Gastroesophageal sphincter (tissue), 4 donors: ENCODE data around the gene UNCX. TPM values are rescaled to one million over a fixed set of nuclear protein-coding genes. Genes with fewer than 3 reads are reported as not detected.

Experiments
- ATAC-seq: fragments of 150-250 bp; one replicate; pipeline ENCODE4 v1.9.1; 2016; ENCODE audit warnings: mild to moderate bottlenecking, moderate library complexity
- H3K27ac ChIP-seq, 4 donors: fragments of 200-600 bp; sonication (generic) in 3 of 4; 1 replicate in 3 of 4; 2 replicates in 1 of 4; pipeline ENCODE4 v1.5.1; 2016 to 2019
- H3K27me3 ChIP-seq: fragments of 200-600 bp; sonication (generic); one replicate; pipeline ENCODE4 v1.5.1; 2019
- H3K36me3 ChIP-seq, 2 donors: fragments of 200-600 bp; sonication (generic); one replicate each; pipeline ENCODE4 v1.5.1; 2019; ENCODE audit warnings: control low read depth in 1 of 2
- H3K4me1 ChIP-seq, 3 donors: fragments of 200-600 bp; sonication (generic); 1 replicate in 2 of 3; 2 replicates in 1 of 3; pipeline ENCODE4 v1.5.1; 2016 to 2019; ENCODE audit warnings: control low read depth in 2 of 3
- H3K4me3 ChIP-seq, 2 donors: fragments of 200-600 bp; sonication (generic); one replicate each; pipeline ENCODE4 v1.5.1; 2019; ENCODE audit warnings: mild to moderate bottlenecking in 1 of 2, moderate library complexity in 1 of 2
- H3K9me3 ChIP-seq, 3 donors: fragments of 200-600 bp; sonication (generic); one replicate each; pipeline ENCODE4 v1.5.1; 2017 to 2019; ENCODE audit warnings: control low read depth in 2 of 3
- CTCF ChIP-seq, 4 experiments: fragments of 200-600 bp in 2 of 4; fragments of 450-650 bp in 2 of 4; sonication (generic) in 1 of 4; IDR thresholded peaks; one replicate each; pipeline ENCODE4 v1.5.1; 2017 to 2019; ENCODE audit warnings: antibody characterized with exemption in 4 of 4, mild to moderate bottlenecking in 2 of 4, moderate library complexity in 2 of 4
- EP300 ChIP-seq: sonication (generic); formaldehyde crosslinking; IDR thresholded peaks from one replicate; pipeline ENCODE4 v1.6.1; 2017; ENCODE audit warnings: antibody characterized with exemption, mild to moderate bottlenecking
- POLR2A ChIP-seq, 2 donors: fragments of 450-650 bp; IDR thresholded peaks; one replicate each; pipeline ENCODE4 v1.6.1; 2017; ENCODE audit warnings: antibody characterized with exemption in 2 of 2, mild to moderate bottlenecking in 2 of 2, moderate library complexity in 1 of 2
- POLR2AphosphoS5 ChIP-seq: sonication (generic); formaldehyde crosslinking; IDR thresholded peaks from one replicate; pipeline ENCODE4 v1.6.1; 2017; ENCODE audit warnings: antibody characterized with exemption
- WGBS, 2 donors: methylation state at CpG; one replicate each; pipeline ENCODE4 v1.1.5; 2018; ENCODE audit warnings: low coverage in 1 of 2; 5-methylcytosine and 5-hydroxymethylcytosine counted together
- total RNA-seq, 4 donors: library from RNA; depleted of rRNA; stranded (reverse); fragments of >200 nt; gene quantifications; one replicate each; pipeline ENCODE4 v1.1.0, GENCODE V29; 2016

Gene UNCX
- total RNA-seq, 4 donors from 2014 or later: not detected

GRCh38 chr7:1255817-1256340, 23.2 kb downstream of the UNCX start:
- Histone ChIP-seq H3K27ac (no peak overlapping the region), H3K4me1 (no peaks in the 10 kb centered on the region), H3K27me3 (peaks cover 97% of the 10 kb centered on the region), H3K36me3 (no peaks in the 10 kb centered on the region), H3K9me3 (no peaks in the 10 kb centered on the region), H3K4me3 (no peak overlapping the region)
- 50 to 77% methylated on average over 1 to 12 of the region's 26 CpGs for WGBS, 2 donors
- TF ChIP-seq POLR2A (IDR thresholded peaks at IDR 0.05) (no peak), EP300 (no peak), POLR2AphosphoS5 (no peak), CTCF (IDR thresholded peaks at IDR 0.05) (no peak)
- ATAC-seq: no peak

- H3K4me3 ChIP-seq: no peak overlapping the region
- H3K4me1 ChIP-seq: no peaks in the 10 kb centered on the region
- TF ChIP-seq CTCF (IDR thresholded peaks at IDR 0.05): no peak
- no peak for TF ChIP-seq POLR2A (IDR thresholded peaks at IDR 0.05)
- TF ChIP-seq EP300: no peak
- TF ChIP-seq POLR2AphosphoS5: no peak
- no peaks in the 10 kb centered on the region for H3K9me3 ChIP-seq
- no peak for ATAC-seq
- no peaks in the 10 kb centered on the region for H3K36me3 ChIP-seq
- H3K27me3 ChIP-seq: peaks cover 97% of the 10 kb centered on the region
- WGBS, 2 donors: no CpG with 5 or more reads among the region's 11 CpGs
- H3K27ac ChIP-seq: no peak overlapping the region
Measured at GRCh38 chr7:1256621-1257020, 23.9 kb downstream of the UNCX start.

GRCh38 chr7:1257221-1257620, 24.5 kb downstream of the UNCX start:
- no peaks in the 10 kb centered on the region for H3K4me1 ChIP-seq
- no peak for ATAC-seq
- no peak overlapping the region for H3K4me3 ChIP-seq
- no peak overlapping the region for H3K27ac ChIP-seq
- peaks cover 96% of the 10 kb centered on the region for H3K27me3 ChIP-seq
- 21 to 64% methylated on average over 2 to 3 of the region's 12 CpGs for WGBS, 2 donors
- H3K36me3 ChIP-seq: no peaks in the 10 kb centered on the region
- H3K9me3 ChIP-seq: no peaks in the 10 kb centered on the region
- TF ChIP-seq POLR2A (IDR thresholded peaks at IDR 0.05) (no peak), POLR2AphosphoS5 (no peak), EP300 (no peak), CTCF (IDR thresholded peaks at IDR 0.05) (no peak)

- Histone ChIP-seq H3K4me3 (no peak overlapping the region), H3K4me1 (no peaks in the 10 kb centered on the region), H3K9me3 (no peaks in the 10 kb centered on the region), H3K27ac (no peak overlapping the region), H3K27me3 (peaks cover 96% of the 10 kb centered on the region), H3K36me3 (no peaks in the 10 kb centered on the region)
- 51 to 57% methylated on average over 6 to 9 of the region's 13 CpGs for WGBS, 2 donors
- ATAC-seq: no peak
- TF ChIP-seq POLR2AphosphoS5 (no peak), CTCF (IDR thresholded peaks at IDR 0.05) (no peak), EP300 (no peak), POLR2A (IDR thresholded peaks at IDR 0.05) (no peak)
Measured at GRCh38 chr7:1257863-1258262, 25.2 kb downstream of the UNCX start.

GRCh38 chr7:1259621-1260243, 27.1 kb downstream of the UNCX start:
- ATAC-seq: no peak
- Histone ChIP-seq H3K4me1 (no peaks in the 10 kb centered on the region), H3K4me3 (no peak overlapping the region), H3K36me3 (no peaks in the 10 kb centered on the region), H3K27ac (no peak overlapping the region), H3K9me3 (no peaks in the 10 kb centered on the region), H3K27me3 (peaks cover 95% of the 10 kb centered on the region)
- 10% methylated on average over 2 of the region's 21 CpGs; no CpG with 5 or more reads in 1 of the 2 donors for WGBS, 2 donors
- TF ChIP-seq EP300 (no peak), CTCF (IDR thresholded peaks at IDR 0.05) (no peak), POLR2AphosphoS5 (no peak), POLR2A (IDR thresholded peaks at IDR 0.05) (no peak)
